NT2/D1 (cell line): ENCODE results near the gene PDXK.

Source experiments
- YY1 ChIP-seq: IDR thresholded peaks from 2 replicates; pipeline ENCODE4 v1.6.1; 2011; ENCODE audit not compliant: insufficient read length, insufficient read depth
- ZNF274 ChIP-seq: IDR thresholded peaks from 2 replicates; pipeline ENCODE4 v1.6.1; 2011; ENCODE audit warnings: mild to moderate bottlenecking, low read depth, low read length

DNA sequence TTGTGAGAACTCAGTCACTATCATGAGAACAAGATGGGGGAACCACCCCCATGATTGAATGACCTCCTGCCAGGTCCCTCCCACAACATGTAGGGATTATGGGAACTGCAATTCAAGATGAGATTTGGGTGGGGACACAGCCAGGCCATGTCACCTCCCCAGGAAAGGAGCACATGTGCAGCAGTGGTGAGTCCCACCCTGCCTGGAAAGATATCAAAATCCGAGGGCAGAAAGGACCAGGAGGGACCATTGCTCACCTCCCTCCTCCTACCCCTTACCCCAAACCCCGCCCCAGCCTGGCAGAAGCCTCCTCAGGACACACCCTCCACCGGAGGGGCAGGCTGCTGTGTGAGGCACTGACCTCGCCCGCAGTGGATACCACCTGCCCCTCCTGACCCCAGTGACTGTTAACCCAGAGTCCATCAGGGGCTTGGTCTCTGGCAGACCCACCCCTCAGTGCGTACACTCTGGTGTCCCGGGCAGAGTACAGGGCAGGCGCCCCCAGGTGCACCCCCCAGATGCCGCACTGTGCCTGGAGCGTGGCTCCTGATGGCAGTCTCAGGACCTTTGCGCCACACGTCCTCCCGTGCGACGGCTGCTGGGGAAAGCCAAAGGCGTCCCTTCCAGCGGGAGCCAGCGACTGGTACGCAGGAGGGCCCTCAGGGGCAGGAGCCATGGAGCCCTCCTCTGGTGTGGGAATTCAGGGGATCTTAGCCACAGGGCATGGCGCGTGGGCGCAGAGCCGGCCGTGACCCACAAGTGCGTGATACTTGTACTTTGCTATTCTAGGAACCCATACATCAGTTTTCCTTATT lies 20.9 kb downstream of the PDXK start:
- TF ChIP-seq ZNF274 (no peak), YY1 (no peak)
